HCT116 (cell line): Measurements from ENCODE around the gene MTA1.

Source experiments
- CEBPB ChIP-seq: IDR thresholded peaks from 2 replicates; pipeline ENCODE4 v1.6.1; 2012; ENCODE audit warnings: low read depth
- CTCF ChIP-seq, 3 experiments: fragments of 200-600 bp in 1 of 3; sonication (generic) in 1 of 3; IDR thresholded peaks in 2 of 3; conservative IDR thresholded peaks in 1 of 3; 2 replicates each; pipeline ENCODE4 v1.5.1; 2012 to 2017; ENCODE audit warnings: low read depth in 2 of 3, low read length in 2 of 3, antibody characterized with exemption in 1 of 3, borderline replicate concordance in 1 of 3, control low read depth in 1 of 3, mild to moderate bottlenecking in 1 of 3, mixed read lengths in 1 of 3, mixed run types in 1 of 3, moderate library complexity in 1 of 3; ENCODE audit not compliant: insufficient read depth in 1 of 3
- EGR1 ChIP-seq: IDR thresholded peaks from 2 replicates; pipeline ENCODE4 v1.6.1; 2012; ENCODE audit warnings: low read depth
- FOSL1 ChIP-seq: IDR thresholded peaks from 2 replicates; pipeline ENCODE4 v1.6.1; 2012; ENCODE audit warnings: low read depth
- JUND ChIP-seq: IDR thresholded peaks from 2 replicates; pipeline ENCODE4 v1.6.1; 2012
- MAX ChIP-seq: IDR thresholded peaks from 2 replicates; pipeline ENCODE4 v1.6.1; 2012
- POLR2A ChIP-seq: IDR thresholded peaks from 2 replicates; pipeline ENCODE4 v1.7.0; 2011; ENCODE audit warnings: borderline replicate concordance; ENCODE audit not compliant: insufficient read depth, insufficient read length; ENCODE audit errors: extremely low read depth
- REST ChIP-seq: IDR thresholded peaks from 2 replicates; pipeline ENCODE4 v1.6.1; 2012; ENCODE audit warnings: low read depth
- YY1 ChIP-seq: IDR thresholded peaks from 2 replicates; pipeline ENCODE4 v1.6.1; 2011; ENCODE audit warnings: low read length, low read depth, moderate library complexity, mild to moderate bottlenecking; ENCODE audit not compliant: insufficient replicate concordance; ENCODE audit errors: extremely low read depth
- ZNF274 ChIP-seq: fragments of 200-500 bp; sonication (Bioruptor generic); IDR thresholded peaks from 2 replicates; pipeline ENCODE4 v1.6.1; 2014; ENCODE audit warnings: mild to moderate bottlenecking, low read depth, low read length, inconsistent platforms

- no peak for TF ChIP-seq JUND
- TF ChIP-seq CTCF (IDR thresholded peaks at IDR 0.05 in 2 of 3, conservative IDR thresholded peaks at IDR 0.05 in 1 of 3; ENCODE audit: borderline replicate concordance in 1 of 3, insufficient read depth in 1 of 3, low read depth in 2 of 3, low read length in 2 of 3), result no peak
- TF ChIP-seq POLR2A, result no peak
- no peak for TF ChIP-seq REST
- no peak for TF ChIP-seq FOSL1
- TF ChIP-seq CEBPB, result no peak
- TF ChIP-seq ZNF274, result no peak
- TF ChIP-seq YY1, result no peak
- no peak for TF ChIP-seq EGR1
- TF ChIP-seq MAX, result no peak
Observed at GRCh38 chr14:105411985-105412770, 7.4 kb upstream of the MTA1 start.
